Liver (tissue), 9 donors: ENCODE measurements around the gene PKD2L1. TPM values are rescaled to one million over a fixed set of nuclear protein-coding genes. Genes with fewer than 3 reads are reported as not detected.

Experiments
- DNase-seq: peaks from one replicate; pipeline ENCODE4 v3.0.0-alpha.2; 2017; ENCODE audit warnings: low spot score
- H3K27ac ChIP-seq, 2 donors: one replicate each; pipeline ENCODE4 v1.7.0; 2013; ENCODE audit warnings: inconsistent platforms in 2 of 2, low read length in 2 of 2, control low read depth in 1 of 2, low read depth in 1 of 2, mild to moderate bottlenecking in 1 of 2
- H3K27me3 ChIP-seq, 4 donors: one replicate each; pipeline versions ENCODE4 v1.6.1 to v1.7.0; 2013; ENCODE audit warnings: low read length in 3 of 4, inconsistent platforms in 1 of 4, mild to moderate bottlenecking in 1 of 4, moderate library complexity in 1 of 4; ENCODE audit not compliant: control insufficient read depth in 4 of 4, insufficient read depth in 4 of 4
- H3K36me3 ChIP-seq, 4 donors: one replicate each; pipeline versions ENCODE4 v1.6.1 to v1.7.0; 2013; ENCODE audit warnings: low read length in 3 of 4, mild to moderate bottlenecking in 3 of 4, low read depth in 1 of 4, moderate library complexity in 1 of 4; ENCODE audit not compliant: control insufficient read depth in 4 of 4, insufficient read depth in 3 of 4
- H3K4me1 ChIP-seq, 4 donors: one replicate each; pipeline versions ENCODE4 v1.6.1 to v1.7.0; 2013; ENCODE audit warnings: low read length in 3 of 4, mild to moderate bottlenecking in 3 of 4, moderate library complexity in 1 of 4; ENCODE audit not compliant: control insufficient read depth in 4 of 4, insufficient read depth in 4 of 4
- H3K4me3 ChIP-seq, 3 donors: one replicate each; pipeline versions ENCODE4 v1.6.1 to v1.7.0; 2013; ENCODE audit warnings: low read length in 3 of 3, control low read depth in 1 of 3, low read depth in 1 of 3, mild to moderate bottlenecking in 1 of 3
- H3K9ac ChIP-seq, 2 donors: one replicate each; pipeline ENCODE4 v1.7.0; 2013; ENCODE audit warnings: low read length in 2 of 2, mild to moderate bottlenecking in 2 of 2, moderate library complexity in 2 of 2, control low read depth in 1 of 2, low read depth in 1 of 2
- H3K9me3 ChIP-seq, 4 donors: one replicate each; pipeline versions ENCODE4 v1.6.1 to v1.7.0; 2013; ENCODE audit warnings: low read length in 3 of 4; ENCODE audit not compliant: control insufficient read depth in 4 of 4
- ATF3 ChIP-seq: IDR thresholded peaks from 2 replicates; pipeline ENCODE4 v1.6.1; 2016; ENCODE audit warnings: antibody characterized with exemption
- CTCF ChIP-seq: fragments of 150-350 bp; IDR thresholded peaks from 2 replicates; pipeline ENCODE4 v1.5.1; 2017; ENCODE audit warnings: improper control_type of control experiment, low read depth, low read length; ENCODE audit not compliant: missing input control
- EGR1 ChIP-seq, 2 donors: IDR thresholded peaks; 2 replicates each; pipeline ENCODE4 v1.6.1; 2016 to 2018; ENCODE audit warnings: antibody characterized with exemption in 2 of 2, low read depth in 2 of 2
- FOXA1 ChIP-seq: IDR thresholded peaks from 2 replicates; pipeline ENCODE4 v1.6.1; 2016; ENCODE audit warnings: antibody characterized with exemption
- FOXA2 ChIP-seq: IDR thresholded peaks from 2 replicates; pipeline ENCODE4 v1.6.1; 2016; ENCODE audit warnings: antibody characterized with exemption
- GABPA ChIP-seq, 2 donors: IDR thresholded peaks in 1 of 2; conservative IDR thresholded peaks in 1 of 2; 2 replicates each; pipeline ENCODE4 v1.6.1; 2016; ENCODE audit warnings: antibody characterized with exemption in 2 of 2, mild to moderate bottlenecking in 1 of 2, moderate library complexity in 1 of 2
- HNF4A ChIP-seq, 2 donors: conservative IDR thresholded peaks; 2 replicates each; pipeline ENCODE4 v1.6.1; 2016; ENCODE audit warnings: antibody characterized with exemption in 2 of 2, mild to moderate bottlenecking in 2 of 2
- HNF4G ChIP-seq: IDR thresholded peaks from 2 replicates; pipeline ENCODE4 v1.6.1; 2016; ENCODE audit warnings: antibody characterized with exemption
- JUND ChIP-seq, 2 donors: IDR thresholded peaks; 2 replicates each; pipeline ENCODE4 v1.6.1; 2016; ENCODE audit warnings: antibody characterized with exemption in 2 of 2
- MAX ChIP-seq: IDR thresholded peaks from 2 replicates; pipeline ENCODE4 v1.6.1; 2016; ENCODE audit warnings: antibody characterized with exemption
- NR2F2 ChIP-seq: IDR thresholded peaks from 2 replicates; pipeline ENCODE4 v1.6.1; 2016; ENCODE audit warnings: antibody characterized with exemption
- RAD21 ChIP-seq, 2 donors: IDR thresholded peaks; 2 replicates each; pipeline ENCODE4 v1.6.1; 2016; ENCODE audit warnings: antibody characterized with exemption in 2 of 2, mild to moderate bottlenecking in 2 of 2
- REST ChIP-seq: IDR thresholded peaks from 2 replicates; pipeline ENCODE4 v1.6.1; 2016; ENCODE audit warnings: antibody characterized with exemption, mild to moderate bottlenecking
- RXRA ChIP-seq, 2 donors: IDR thresholded peaks; 2 replicates each; pipeline ENCODE4 v1.6.1; 2017 to 2018; ENCODE audit warnings: antibody characterized with exemption in 2 of 2, mild to moderate bottlenecking in 1 of 2
- SP1 ChIP-seq: IDR thresholded peaks from 2 replicates; pipeline ENCODE4 v1.6.1; 2018; ENCODE audit warnings: antibody characterized with exemption, mild to moderate bottlenecking
- TAF1 ChIP-seq: conservative IDR thresholded peaks from 2 replicates; pipeline ENCODE4 v1.6.1; 2016; ENCODE audit warnings: antibody characterized with exemption, mild to moderate bottlenecking
- YY1 ChIP-seq: IDR thresholded peaks from 2 replicates; pipeline ENCODE4 v1.6.1; 2016; ENCODE audit warnings: antibody characterized with exemption, mild to moderate bottlenecking
- ZBTB33 ChIP-seq: IDR thresholded peaks from 2 replicates; pipeline ENCODE4 v1.6.1; 2016; ENCODE audit warnings: antibody characterized with exemption
- WGBS: extraction: QIAGEN DNeasy Blood & Tissue Kit; methylation state at CpG from one replicate; pipeline ENCODE4 v1.1.7; 2013; 5-methylcytosine and 5-hydroxymethylcytosine counted together
- polyA plus RNA-seq, 2 donors: library from polyadenylated mRNA; stranded (reverse) in 1 of 2; unstranded in 1 of 2; fragments of 200-250 nt in 1 of 2; fragments of >200 nt in 1 of 2; fragmentation: Nextera tagmentation in 1 of 2; extraction: Ambion mirVana in 1 of 2; gene quantifications; one replicate each; pipeline versions ENCODE4 v1.2.1 to v1.2.3, GENCODE V29; 2013 to 2015
- total RNA-seq, 2 donors: library from RNA; depleted of rRNA; stranded (reverse); fragments of >200 nt; gene quantifications; one replicate each; pipeline ENCODE4 v1.2.3, GENCODE V29; 2014
- donor health status: healthy.
- donor health status: healthy.
- donor health status: healthy.
- donor health status: healthy.
- donor health status: healthy.

The PKD2L1 gene
- total and polyA plus RNA-seq, 4 donors, result 0.06 to 0.15 (median 0.11) TPM

GRCh38 chr10:100340948-100341847 lies 11.2 kb upstream of the PKD2L1 start:
- H3K4me1 ChIP-seq, result peaks cover 13 to 49% (median 27%) of the 10 kb centered on the region in 4 donors
- no peak overlapping the region for H3K4me3 ChIP-seq
- H3K27ac ChIP-seq, result peak overlapping the region; percentile 94 to 97
- peak; percentile 67 for TF ChIP-seq ZBTB33
- TF ChIP-seq REST, result peak; percentile 78
- peak in 1 of 2 donors; percentile 44 for TF ChIP-seq GABPA (IDR thresholded peaks at IDR 0.05 in 1 of 2, conservative IDR thresholded peaks at IDR 0.05 in 1 of 2)
- peak; percentile 98 for TF ChIP-seq RXRA (IDR thresholded peaks at IDR 0.05)
- peak; percentile 49 for TF ChIP-seq FOXA2
- peak; percentile 57 for TF ChIP-seq NR2F2
- TF ChIP-seq CTCF, result no peak
- peak; percentile 83 for TF ChIP-seq ATF3
- TF ChIP-seq MAX, result peak; percentile 91
- no peak for TF ChIP-seq EGR1 (IDR thresholded peaks at IDR 0.05; ENCODE audit: low read depth in 2 of 2)
- TF ChIP-seq SP1, result peak; percentile 99
- TF ChIP-seq HNF4A (conservative IDR thresholded peaks at IDR 0.05), result peak; percentile 90 to 92
- TF ChIP-seq TAF1, result peak; percentile 28
- peak; percentile 43 to 77 for TF ChIP-seq RAD21 (IDR thresholded peaks at IDR 0.05)
- peak; percentile 92 to 95 for TF ChIP-seq JUND (IDR thresholded peaks at IDR 0.05)
- TF ChIP-seq YY1, result peak; percentile 85
- peak; percentile 75 for TF ChIP-seq FOXA1
- TF ChIP-seq HNF4G, result peak; percentile 69
- H3K9me3 ChIP-seq, result no peaks in the 10 kb centered on the region
- H3K27me3 ChIP-seq, result no peaks in the 10 kb centered on the region
- no peak for DNase-seq
- peak overlapping the region; percentile 35 to 78 for H3K9ac ChIP-seq
- H3K36me3 ChIP-seq, result no peaks in the 10 kb centered on the region
- WGBS, result 28% methylated on average over 12 of the region's 12 CpGs
